Mesodermal cell (in vitro differentiated cells): Measurements from ENCODE around the gene ZNF112.
"Not testable (repeated sequence)": the region's sequence is repeated elsewhere in the genome, so short reads cannot be mapped to it uniquely, and the experiment has no call there.

Source experiments
- H3K27ac ChIP-seq: 2 replicates; pipeline ENCODE4 v1.7.0; 2013; ENCODE audit warnings: mild to moderate bottlenecking, low read depth, low read length, moderate library complexity; ENCODE audit not compliant: severe bottlenecking
- H3K36me3 ChIP-seq: 2 replicates; pipeline ENCODE4 v1.7.1; 2013; ENCODE audit warnings: mild to moderate bottlenecking, low read length, moderate library complexity; ENCODE audit not compliant: control insufficient read depth, insufficient read depth
- H3K4me1 ChIP-seq: one replicate; pipeline ENCODE4 v1.7.1; 2013; ENCODE audit warnings: mild to moderate bottlenecking, low read length; ENCODE audit not compliant: insufficient read depth, control insufficient read depth, poor library complexity, severe bottlenecking
- H3K4me3 ChIP-seq: 2 replicates; pipeline ENCODE4 v1.7.0; 2013; ENCODE audit warnings: low read length, control low read depth, mild to moderate bottlenecking; ENCODE audit not compliant: insufficient read depth, poor library complexity, severe bottlenecking; ENCODE audit errors: extremely low read depth
- H3K9me3 ChIP-seq: 2 replicates; pipeline ENCODE4 v1.7.1; 2013; ENCODE audit warnings: mild to moderate bottlenecking, low read length, moderate library complexity; ENCODE audit not compliant: control insufficient read depth
- WGBS, 2 experiments: methylation state at CpG; one replicate each; pipeline ENCODE4 v1.1.5; 2013; ENCODE audit warnings: missing lambda C conversion rate in 2 of 2; ENCODE audit not compliant: insufficient coverage in 2 of 2; 5-methylcytosine and 5-hydroxymethylcytosine counted together

ZNF112 gene

DNA sequence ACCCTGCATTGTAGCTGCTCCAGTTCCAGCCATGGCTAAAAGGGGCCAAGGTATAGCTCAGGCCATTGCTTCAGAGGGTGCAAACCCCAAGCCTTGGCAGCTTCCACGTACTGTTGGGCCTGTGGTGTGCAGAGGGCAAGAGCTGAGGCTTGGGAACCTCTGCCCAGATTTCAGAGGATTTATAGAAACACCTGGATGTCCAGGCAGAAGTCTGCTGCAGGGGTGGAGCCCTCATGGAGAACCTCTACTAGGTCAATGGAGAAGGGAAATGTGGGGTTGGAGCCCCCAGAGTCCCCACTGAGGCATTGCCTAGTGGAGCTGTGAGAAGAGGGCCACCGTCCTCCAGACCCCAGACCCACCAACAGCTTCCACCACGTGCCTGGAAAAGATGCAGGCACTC is 21.8 kb downstream of the ZNF112 start:
- H3K36me3 ChIP-seq: peaks cover 93% of the 10 kb centered on the region
- not testable (repeated sequence) for H3K4me3 ChIP-seq, H3K4me1 ChIP-seq, H3K27ac ChIP-seq
- peaks cover 65% of the 10 kb centered on the region for H3K9me3 ChIP-seq
- 61 to 100% methylated on average over 1 to 3 of the region's 3 CpGs for WGBS, 2 experiments

- Histone ChIP-seq H3K4me1 (no peaks in the 10 kb centered on the region), H3K9me3 (peaks cover 76% of the 10 kb centered on the region), H3K27ac (no peak overlapping the region), H3K4me3 (no peak overlapping the region), H3K36me3 (peaks cover 95% of the 10 kb centered on the region)
- no CpG with 5 or more reads among the region's 1 CpG for WGBS, 2 experiments
Observed at GRCh38 chr19:44332145-44332544, 24.3 kb downstream of the ZNF112 start.

DNA sequence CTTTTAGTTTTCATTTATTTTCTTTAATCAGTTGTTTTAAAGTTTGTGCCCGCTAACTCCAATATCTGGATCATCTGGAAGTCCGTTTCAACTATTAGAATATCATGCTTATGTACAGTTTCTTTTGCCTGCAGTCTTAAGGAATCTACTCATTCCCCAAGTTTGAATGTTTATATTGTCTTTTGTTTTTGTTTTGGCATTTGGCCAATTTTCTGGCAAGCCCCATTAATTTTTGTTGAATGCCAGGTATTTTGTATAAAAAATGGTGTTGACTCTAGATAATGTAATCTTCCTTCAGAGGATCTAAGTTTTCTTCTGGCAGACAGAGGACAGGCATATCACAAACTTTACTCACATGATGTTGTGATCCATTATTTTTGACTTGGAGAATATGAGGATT is 40.6 kb downstream of the ZNF112 start:
- WGBS, 2 experiments: no CpG with 5 or more reads among the region's 2 CpGs
- Histone ChIP-seq H3K36me3 (no peaks in the 10 kb centered on the region), H3K4me3 (no peak overlapping the region), H3K4me1 (no peaks in the 10 kb centered on the region), H3K9me3 (no peaks in the 10 kb centered on the region), H3K27ac (no peak overlapping the region)

DNA sequence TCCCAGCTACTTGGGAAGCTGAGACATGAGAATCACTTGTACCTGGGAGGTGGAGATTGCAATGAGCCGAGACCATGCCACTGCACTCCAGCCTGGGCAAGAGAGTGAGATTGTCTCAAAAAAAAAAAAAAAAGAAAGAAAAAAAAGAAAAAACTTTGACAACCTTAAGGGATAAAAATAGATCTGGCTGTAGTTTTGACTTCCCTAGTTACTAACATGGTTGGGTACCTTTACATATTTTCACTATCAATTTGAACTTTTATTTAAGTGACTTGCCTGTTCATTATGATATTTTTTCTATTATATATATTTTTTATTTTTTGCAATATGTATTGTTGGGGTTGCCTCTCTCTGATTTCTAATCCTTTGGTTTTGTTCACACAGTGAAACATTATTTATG is 43.2 kb downstream of the ZNF112 start:
- no peaks in the 10 kb centered on the region for H3K36me3 ChIP-seq
- no peak overlapping the region for H3K27ac ChIP-seq
- no peak overlapping the region for H3K4me3 ChIP-seq
- H3K9me3 ChIP-seq: no peaks in the 10 kb centered on the region
- WGBS, 2 experiments: 100% methylated on average over 1 of the region's 1 CpG; no CpG with 5 or more reads in 1 of the 2 experiments
- no peaks in the 10 kb centered on the region for H3K4me1 ChIP-seq

DNA sequence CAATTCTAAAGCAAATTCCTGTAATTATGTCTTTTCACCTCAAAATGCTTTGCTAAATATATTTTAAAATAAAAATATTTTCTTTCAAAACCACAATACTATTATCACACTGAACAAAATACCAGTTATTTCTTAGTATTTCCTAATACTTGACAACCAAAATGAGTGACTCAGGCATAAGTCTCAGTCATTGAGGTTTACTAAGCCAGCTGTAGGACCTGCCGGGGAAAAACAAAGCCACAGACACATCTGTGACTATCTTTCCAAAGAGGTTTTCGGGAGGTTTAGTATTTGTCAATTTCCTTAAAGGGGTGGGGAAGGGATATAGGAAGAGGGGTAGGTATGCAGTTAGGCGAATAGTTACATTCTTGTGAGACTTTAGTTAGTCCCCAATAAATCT is 48.5 kb downstream of the ZNF112 start:
- WGBS, 2 experiments: 80% methylated on average over 1 of the region's 3 CpGs; no CpG with 5 or more reads in 1 of the 2 experiments
- H3K27ac ChIP-seq: no peak overlapping the region

DNA sequence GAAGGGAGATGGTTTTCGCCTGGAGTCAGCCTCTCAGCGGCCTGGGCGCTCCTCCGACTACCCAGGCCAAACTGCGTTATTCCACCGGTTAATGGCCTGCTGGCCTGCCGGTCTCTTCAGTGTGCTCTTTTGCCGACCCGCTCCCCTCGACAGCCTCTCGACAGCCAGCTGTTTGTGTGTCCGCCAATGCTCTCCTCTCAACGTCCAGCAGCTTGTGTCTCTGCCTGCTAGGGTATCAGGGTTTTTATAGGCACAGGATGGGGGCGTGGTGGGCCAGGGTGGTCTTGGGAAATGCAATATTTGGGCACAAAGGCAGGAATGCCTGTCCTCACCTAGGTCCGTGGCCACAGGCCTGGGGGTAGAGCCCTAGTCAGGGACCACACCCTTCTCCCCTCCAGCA is 50.2 kb downstream of the ZNF112 start:
- peaks cover 2% of the 10 kb centered on the region for H3K36me3 ChIP-seq
- H3K9me3 ChIP-seq: peaks cover 5% of the 10 kb centered on the region
- H3K27ac ChIP-seq: no peak overlapping the region
- 91 to 96% methylated on average over 13 to 14 of the region's 15 CpGs for WGBS, 2 experiments
- H3K4me3 ChIP-seq: no peak overlapping the region
- H3K4me1 ChIP-seq: peaks cover 9% of the 10 kb centered on the region

More for the DNA sequence above, 48.5 kb downstream of the ZNF112 start:
- H3K4me1 ChIP-seq: peaks cover 9% of the 10 kb centered on the region
- no peaks in the 10 kb centered on the region for H3K36me3 ChIP-seq
- H3K9me3 ChIP-seq: peaks cover 5% of the 10 kb centered on the region
- H3K4me3 ChIP-seq: no peak overlapping the region

DNA sequence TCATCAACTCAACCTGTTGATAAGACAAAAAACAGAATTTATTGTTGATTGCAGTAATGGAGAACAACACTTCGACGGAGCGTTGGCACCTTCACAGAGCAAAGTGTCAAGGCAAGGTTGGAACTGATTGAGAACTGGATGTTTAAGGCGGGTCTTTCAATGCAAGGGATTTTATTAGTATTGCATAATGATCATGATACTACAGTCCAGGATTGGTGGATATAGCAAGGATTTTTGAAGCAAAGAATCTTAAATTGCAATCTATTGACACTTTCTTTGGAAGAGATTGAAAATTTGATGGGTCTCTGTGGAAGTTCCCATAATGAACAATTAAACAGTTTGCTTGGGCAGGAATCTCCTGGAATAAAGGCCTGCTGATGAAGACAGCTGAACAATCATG is 51.0 kb downstream of the ZNF112 start:
- WGBS, 2 experiments: 98 to 100% methylated on average over 4 of the region's 4 CpGs
- H3K4me3 ChIP-seq: no peak overlapping the region

DNA sequence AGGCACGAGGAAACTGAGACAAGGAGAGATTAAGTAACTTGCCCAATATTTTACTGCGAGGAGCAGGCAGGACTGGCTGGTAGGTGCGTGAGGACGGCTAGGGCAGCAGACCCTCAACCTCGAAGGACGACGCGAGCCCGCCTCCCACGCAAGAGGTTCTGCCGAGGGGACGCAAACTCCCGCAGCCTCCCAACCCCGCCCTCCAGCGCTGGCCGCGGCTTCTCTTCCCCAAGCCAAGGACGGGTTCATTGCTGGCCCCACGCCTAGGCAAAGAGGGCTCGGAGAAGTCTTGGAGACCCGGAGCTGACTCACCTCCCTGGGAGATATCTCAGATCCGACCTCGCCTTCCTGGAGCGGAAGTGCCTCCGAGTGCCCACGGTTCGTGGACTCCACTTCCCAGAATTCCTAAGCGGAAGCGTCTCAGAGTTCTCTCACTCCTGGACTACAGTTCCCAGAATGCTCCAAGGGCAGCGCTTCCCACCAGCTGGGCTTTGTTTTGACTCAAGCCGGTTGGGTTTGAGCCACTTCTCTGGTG is 51.8 kb downstream of the ZNF112 start, which contains the start of gene ZNF235:
ZNF235 (minus strand) TSS at position 367 of the 535 bp plus-strand sequence. CDS start 1,621 bp downstream, outside the sequence.
- H3K4me1 ChIP-seq: peaks cover 9% of the 10 kb centered on the region
- H3K27ac ChIP-seq: peak within 1 kb of the TSS; percentile 89
- 0 to 1% methylated on average over 21 to 22 of the region's 31 CpGs for WGBS, 2 experiments
- H3K4me3 ChIP-seq: peak within 1 kb of the TSS; percentile 69
- peaks cover 13% of the 10 kb centered on the region for H3K36me3 ChIP-seq
- peaks cover 5% of the 10 kb centered on the region for H3K9me3 ChIP-seq

More for the DNA sequence above, 51.0 kb downstream of the ZNF112 start:
- Histone ChIP-seq H3K36me3 (peaks cover 6% of the 10 kb centered on the region), H3K27ac (no peak overlapping the region), H3K9me3 (peaks cover 5% of the 10 kb centered on the region), H3K4me1 (peaks cover 9% of the 10 kb centered on the region)

DNA sequence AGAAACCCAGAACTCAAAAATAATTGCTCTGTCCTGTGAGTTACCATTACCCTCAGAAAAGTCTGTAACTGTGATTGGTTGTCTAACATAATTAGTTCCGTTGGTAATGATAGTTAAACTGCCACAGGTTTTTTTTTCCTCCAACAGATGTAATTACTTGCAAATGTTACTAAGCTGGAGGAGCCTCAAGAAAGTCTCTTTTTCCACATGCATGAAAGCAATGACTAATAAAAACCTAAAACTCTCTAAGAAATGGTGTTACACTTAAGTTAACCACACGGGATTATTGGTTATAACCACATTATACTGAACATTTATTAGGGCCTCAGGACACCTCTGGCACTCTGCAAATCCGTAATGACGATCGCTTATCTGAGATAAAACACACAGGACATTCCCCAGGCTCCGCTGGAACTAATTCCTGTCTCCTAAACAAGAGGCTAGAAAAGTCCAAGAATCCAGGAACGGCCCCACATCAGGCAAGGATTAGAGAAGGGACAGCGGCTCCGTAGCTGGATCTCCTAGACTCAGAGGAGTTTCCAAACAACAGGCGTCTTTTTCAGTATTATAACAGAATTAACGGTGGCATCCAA is 52.4 kb downstream of the ZNF112 start:
- WGBS, 2 experiments: 6 to 8% methylated on average over 5 to 10 of the region's 11 CpGs
- Histone ChIP-seq H3K4me3 (peak overlapping the region; percentile 69), H3K9me3 (peaks cover 5% of the 10 kb centered on the region), H3K36me3 (peaks cover 18% of the 10 kb centered on the region), H3K27ac (peak overlapping the region; percentile 89), H3K4me1 (peaks cover 9% of the 10 kb centered on the region)

DNA sequence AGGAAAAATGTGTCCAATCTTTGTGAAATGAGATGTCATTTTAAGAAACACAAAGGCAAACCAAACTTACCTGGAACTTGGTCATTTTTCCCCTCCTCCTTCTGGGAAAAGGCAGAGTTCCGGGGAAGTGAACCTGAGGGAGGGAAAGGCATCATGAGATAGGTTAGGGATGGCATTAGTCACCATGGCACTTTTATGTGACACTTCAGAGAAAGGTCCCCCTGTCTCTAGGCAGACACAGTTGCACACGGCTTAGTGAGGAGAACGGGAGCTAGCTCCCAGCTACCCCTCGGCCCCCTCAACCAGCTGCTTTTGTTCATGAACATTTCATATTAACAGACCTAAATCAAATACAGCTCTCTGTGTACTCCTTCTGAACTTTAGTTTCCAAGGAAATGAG is 53.2 kb downstream of the ZNF112 start:
- 90 to 100% methylated on average over 2 to 3 of the region's 4 CpGs for WGBS, 2 experiments
- H3K27ac ChIP-seq: no peak overlapping the region
- peaks cover 26% of the 10 kb centered on the region for H3K36me3 ChIP-seq
- peaks cover 5% of the 10 kb centered on the region for H3K9me3 ChIP-seq
- H3K4me3 ChIP-seq: peak overlapping the region; percentile 69
- H3K4me1 ChIP-seq: peaks cover 9% of the 10 kb centered on the region

DNA sequence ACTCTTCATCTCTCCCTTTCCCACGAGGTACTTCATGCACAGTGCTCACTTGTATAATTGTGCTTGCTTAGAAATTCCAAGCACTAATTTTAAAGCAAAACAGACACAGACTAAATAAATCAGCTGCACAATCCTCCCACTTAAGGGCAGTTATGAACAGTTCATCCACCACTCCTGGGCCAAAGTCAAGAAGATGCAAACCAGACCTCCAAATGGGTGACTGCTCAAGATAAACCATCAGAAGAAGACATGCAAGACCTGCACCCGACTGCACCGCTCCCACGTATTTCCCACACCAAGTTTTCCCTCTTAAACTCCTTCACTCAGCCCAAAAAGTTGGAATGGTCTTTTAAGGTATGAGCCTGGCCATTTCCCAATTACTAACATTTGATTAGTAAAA is 71.5 kb downstream of the ZNF112 start:
- Histone ChIP-seq H3K9me3 (no peaks in the 10 kb centered on the region), H3K4me1 (no peaks in the 10 kb centered on the region), H3K36me3 (peaks cover 35% of the 10 kb centered on the region), H3K4me3 (no peak overlapping the region), H3K27ac (no peak overlapping the region)
- WGBS, 2 experiments: 84 to 91% methylated on average over 2 to 4 of the region's 4 CpGs
